ENCODE measurements around the gene WWOX.

DNA sequence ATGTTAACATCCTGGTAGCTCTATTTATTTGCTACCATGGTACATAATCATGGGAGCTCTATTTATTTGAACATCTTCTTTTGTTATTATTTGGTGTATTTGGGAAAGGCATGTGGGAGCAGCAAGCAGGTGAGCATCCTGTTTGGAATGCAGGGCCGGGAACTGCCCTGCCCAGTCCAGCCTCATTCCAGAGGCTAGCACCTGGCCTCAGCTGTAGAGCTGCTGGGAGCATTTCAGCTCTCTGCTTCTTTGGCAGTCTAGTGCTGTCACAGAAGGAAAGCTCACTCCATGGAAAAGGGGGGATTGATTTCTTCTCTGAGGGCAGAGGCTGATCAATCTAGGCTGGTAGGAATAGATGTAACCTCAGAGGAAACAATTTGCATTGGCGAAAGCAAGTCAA is 112.5 kb downstream of the WWOX start:
- TF ChIP-seq POLR2AphosphoS5 (IDR thresholded peaks at IDR 0.05; ENCODE audit: low read depth, low read length) (no peak), TAF1 (IDR thresholded peaks at IDR 0.05; ENCODE audit: borderline replicate concordance, insufficient read depth, low read length) (no peak), SIN3A (IDR thresholded peaks at IDR 0.05; ENCODE audit: borderline replicate concordance, insufficient read depth, low read length) (no peak), FOXP2 (optimal IDR thresholded peaks at IDR 0.05; ENCODE audit: borderline replicate concordance, extremely low read depth, extremely low read length, insufficient read depth) (no peak)
- TF ChIP-seq, protein P1, sequence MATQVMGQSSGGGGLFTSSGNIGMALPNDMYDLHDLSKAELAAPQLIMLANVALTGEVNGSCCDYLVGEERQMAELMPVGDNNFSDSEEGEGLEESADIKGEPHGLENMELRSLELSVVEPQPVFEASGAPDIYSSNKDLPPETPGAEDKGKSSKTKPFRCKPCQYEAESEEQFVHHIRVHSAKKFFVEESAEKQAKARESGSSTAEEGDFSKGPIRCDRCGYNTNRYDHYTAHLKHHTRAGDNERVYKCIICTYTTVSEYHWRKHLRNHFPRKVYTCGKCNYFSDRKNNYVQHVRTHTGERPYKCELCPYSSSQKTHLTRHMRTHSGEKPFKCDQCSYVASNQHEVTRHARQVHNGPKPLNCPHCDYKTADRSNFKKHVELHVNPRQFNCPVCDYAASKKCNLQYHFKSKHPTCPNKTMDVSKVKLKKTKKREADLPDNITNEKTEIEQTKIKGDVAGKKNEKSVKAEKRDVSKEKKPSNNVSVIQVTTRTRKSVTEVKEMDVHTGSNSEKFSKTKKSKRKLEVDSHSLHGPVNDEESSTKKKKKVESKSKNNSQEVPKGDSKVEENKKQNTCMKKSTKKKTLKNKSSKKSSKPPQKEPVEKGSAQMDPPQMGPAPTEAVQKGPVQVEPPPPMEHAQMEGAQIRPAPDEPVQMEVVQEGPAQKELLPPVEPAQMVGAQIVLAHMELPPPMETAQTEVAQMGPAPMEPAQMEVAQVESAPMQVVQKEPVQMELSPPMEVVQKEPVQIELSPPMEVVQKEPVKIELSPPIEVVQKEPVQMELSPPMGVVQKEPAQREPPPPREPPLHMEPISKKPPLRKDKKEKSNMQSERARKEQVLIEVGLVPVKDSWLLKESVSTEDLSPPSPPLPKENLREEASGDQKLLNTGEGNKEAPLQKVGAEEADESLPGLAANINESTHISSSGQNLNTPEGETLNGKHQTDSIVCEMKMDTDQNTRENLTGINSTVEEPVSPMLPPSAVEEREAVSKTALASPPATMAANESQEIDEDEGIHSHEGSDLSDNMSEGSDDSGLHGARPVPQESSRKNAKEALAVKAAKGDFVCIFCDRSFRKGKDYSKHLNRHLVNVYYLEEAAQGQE (IDR thresholded peaks at IDR 0.05; ENCODE audit: insufficient read depth in 1 of 2, low read depth in 2 of 2, low read length in 2 of 2) = no peak
